IMR-90 (cell line): ENCODE data around the gene ALOX12. TPM values are rescaled to one million over a fixed set of nuclear protein-coding genes. Genes with fewer than 3 reads are reported as not detected.

ENCODE experiments used
- ATAC-seq: fragments of 200-7000 bp; cut with Tn5 transposase; 2 replicates; pipeline ENCODE4 v1.9.1; 2020; ENCODE audit warnings: low read depth, mild to moderate bottlenecking, moderate library complexity
- BruUV-seq: library from RNA; stranded (reverse); fragments of 400-500 nt; replicated peaks from 2 replicates; lab custom pipeline; 2021; lab: Mats Ljungman, UMichigan
- CTCF ChIA-PET: fragments of 300-600 bp; formaldehyde crosslinking; extraction: SDS; loops from one replicate; lab custom pipeline; 2021; ENCODE audit warnings: antibody characterized with exemption; lab: Yijun Ruan, JAX
- POLR2A ChIA-PET: fragments of 300-600 bp; sonication (Branson Sonifier 250); formaldehyde crosslinking; loops from one replicate; lab custom pipeline; 2022; ENCODE audit warnings: antibody characterized with exemption; ENCODE audit not compliant: unreplicated experiment; lab: Charles Lee
- DNase-seq: peaks from one replicate; pipeline ENCODE4 v3.0.0; 2013
- H2AFZ ChIP-seq: replicated peaks from 2 replicates; pipeline ENCODE3; 2013; ENCODE audit warnings: low read length, mild to moderate bottlenecking; ENCODE audit not compliant: poor library complexity
- H2AK5ac ChIP-seq: 2 replicates; pipeline ENCODE4 v1.6.1; 2013; ENCODE audit warnings: low read depth, low read length, inconsistent platforms
- H2AK9ac ChIP-seq: replicated peaks from 2 replicates; pipeline ENCODE3; 2013; ENCODE audit warnings: mild to moderate bottlenecking, low read depth, low read length, moderate library complexity; ENCODE audit not compliant: poor library complexity
- H2BK120ac ChIP-seq: 2 replicates; pipeline ENCODE4 v1.6.1; 2013; ENCODE audit warnings: low read depth, low read length, inconsistent platforms
- H2BK15ac ChIP-seq: 3 replicates; pipeline ENCODE4 v1.6.1; 2013; ENCODE audit warnings: low read depth, low read length, inconsistent platforms
- H2BK20ac ChIP-seq: 2 replicates; pipeline ENCODE4 v1.6.1; 2013; ENCODE audit warnings: low read depth, mild to moderate bottlenecking, inconsistent platforms, low read length, moderate library complexity
- H2BK5ac ChIP-seq: 2 replicates; pipeline ENCODE4 v1.6.1; 2013; ENCODE audit warnings: mild to moderate bottlenecking, low read depth, low read length, inconsistent platforms; ENCODE audit not compliant: poor library complexity, severe bottlenecking
- H3K14ac ChIP-seq: replicated peaks from 2 replicates; pipeline ENCODE4 v1.6.1; 2013; ENCODE audit warnings: low read depth, low read length, inconsistent platforms
- H3K18ac ChIP-seq: 2 replicates; pipeline ENCODE4 v1.6.1; 2013; ENCODE audit warnings: low read depth, low read length, control low read depth
- H3K23ac ChIP-seq: 2 replicates; pipeline ENCODE4 v1.6.1; 2013; ENCODE audit warnings: low read depth, low read length, inconsistent platforms
- H3K27ac ChIP-seq: 2 replicates; pipeline ENCODE4 v1.5.1; 2013; ENCODE audit warnings: mild to moderate bottlenecking, control low read depth, low read length; ENCODE audit not compliant: insufficient read depth
- H3K27me3 ChIP-seq: 2 replicates; pipeline ENCODE4 v1.6.1; 2013; ENCODE audit warnings: low read length; ENCODE audit not compliant: control insufficient read depth, insufficient read depth
- H3K36me3 ChIP-seq: 2 replicates; pipeline ENCODE4 v1.6.1; 2013; ENCODE audit warnings: low read length, mixed read lengths; ENCODE audit not compliant: control insufficient read depth, insufficient read depth
- H3K4ac ChIP-seq: 2 replicates; pipeline ENCODE4 v1.6.1; 2013; ENCODE audit warnings: low read depth, low read length, inconsistent platforms
- H3K4me1 ChIP-seq: 2 replicates; pipeline ENCODE4 v1.6.1; 2013; ENCODE audit warnings: low read length, mixed read lengths; ENCODE audit not compliant: control insufficient read depth, insufficient read depth
- H3K4me2 ChIP-seq: 2 replicates; pipeline ENCODE4 v1.6.1; 2013; ENCODE audit warnings: low read depth, mild to moderate bottlenecking, control low read depth, low read length, moderate library complexity
- H3K4me3 ChIP-seq: 2 replicates; pipeline ENCODE4 v1.5.1; 2013; ENCODE audit warnings: low read depth, mild to moderate bottlenecking, control low read depth, low read length, moderate library complexity; ENCODE audit not compliant: insufficient read depth
- H3K56ac ChIP-seq: 2 replicates; pipeline ENCODE4 v1.6.1; 2013; ENCODE audit warnings: low read length, inconsistent platforms; ENCODE audit not compliant: insufficient read depth; ENCODE audit errors: extremely low read depth
- H3K79me1 ChIP-seq, 2 experiments: 2 replicates each; pipeline ENCODE4 v1.6.1; 2013; ENCODE audit warnings: low read length in 2 of 2, inconsistent platforms in 1 of 2, low read depth in 1 of 2
- H3K9ac ChIP-seq: 2 replicates; pipeline ENCODE4 v1.6.1; 2013; ENCODE audit warnings: low read depth, low read length, control low read depth
- H3K9me1 ChIP-seq: 2 replicates; pipeline ENCODE4 v1.6.1; 2013; ENCODE audit warnings: low read length, inconsistent platforms; ENCODE audit not compliant: insufficient read depth
- H3K9me3 ChIP-seq: 2 replicates; pipeline ENCODE4 v1.6.1; 2013; ENCODE audit warnings: low read length; ENCODE audit not compliant: control insufficient read depth, insufficient read depth
- H4K20me1 ChIP-seq: 2 replicates; pipeline ENCODE4 v1.6.1; 2013; ENCODE audit warnings: low read length, inconsistent platforms; ENCODE audit not compliant: insufficient read depth
- H4K5ac ChIP-seq: 2 replicates; pipeline ENCODE4 v1.6.1; 2013; ENCODE audit warnings: mild to moderate bottlenecking, low read depth, low read length, control low read depth
- H4K8ac ChIP-seq, 2 experiments: 2 replicates each; pipeline ENCODE4 v1.6.1; 2013; ENCODE audit warnings: low read depth in 2 of 2, low read length in 2 of 2, control low read depth in 1 of 2, inconsistent platforms in 1 of 2
- H4K91ac ChIP-seq: 2 replicates; pipeline ENCODE4 v1.6.1; 2013; ENCODE audit warnings: low read depth, low read length, inconsistent platforms; ENCODE audit not compliant: insufficient read depth
- BHLHE40 ChIP-seq: fragments of 150-350 bp; IDR thresholded peaks from 2 replicates; pipeline ENCODE4 v1.6.1; 2016; ENCODE audit warnings: mild to moderate bottlenecking, low read depth, low read length
- CEBPB ChIP-seq: IDR thresholded peaks from 2 replicates; pipeline ENCODE4 v1.6.1; 2012; ENCODE audit warnings: low read depth, low read length, improper control_type of control experiment
- CHD1 ChIP-seq: IDR thresholded peaks from 2 replicates; pipeline ENCODE4 v1.6.1; 2012; ENCODE audit warnings: low read depth, low read length, improper control_type of control experiment
- CTCF ChIP-seq: conservative IDR thresholded peaks from 2 replicates; pipeline ENCODE4 v1.5.1; 2012; ENCODE audit warnings: mild to moderate bottlenecking, low read depth, low read length, improper control_type of control experiment
- ELK1 ChIP-seq: fragments of 150-350 bp; IDR thresholded peaks from 2 replicates; pipeline ENCODE4 v1.6.1; 2016; ENCODE audit warnings: low read depth, mild to moderate bottlenecking, low read length, moderate library complexity, borderline replicate concordance
- FOS ChIP-seq: fragments of 150-350 bp; IDR thresholded peaks from 2 replicates; pipeline ENCODE4 v1.6.1; 2016; ENCODE audit warnings: low read depth, low read length
- MAFK ChIP-seq: IDR thresholded peaks from 2 replicates; pipeline ENCODE4 v1.6.1; 2012; ENCODE audit warnings: low read depth, low read length, improper control_type of control experiment
- MXI1 ChIP-seq: IDR thresholded peaks from 2 replicates; pipeline ENCODE4 v1.6.1; 2012; ENCODE audit warnings: low read depth, mild to moderate bottlenecking, low read length, moderate library complexity, borderline replicate concordance
- NFE2L2 ChIP-seq: fragments of 150-350 bp; IDR thresholded peaks from 2 replicates; pipeline ENCODE4 v1.6.1; 2016; ENCODE audit warnings: low read depth, mild to moderate bottlenecking, low read length
- RAD21 ChIP-seq: IDR thresholded peaks from 2 replicates; pipeline ENCODE4 v1.6.1; 2012; ENCODE audit warnings: low read length, improper control_type of control experiment
- RCOR1 ChIP-seq: IDR thresholded peaks from 2 replicates; pipeline ENCODE4 v1.6.1; 2012; ENCODE audit warnings: mild to moderate bottlenecking, low read length, improper control_type of control experiment; ENCODE audit not compliant: insufficient replicate concordance
- SMC3 ChIP-seq: fragments of 150-350 bp; IDR thresholded peaks from 2 replicates; pipeline ENCODE4 v1.6.1; 2016; ENCODE audit warnings: low read depth, mild to moderate bottlenecking, antibody characterized with exemption, low read length, moderate library complexity
- WGBS, 2 experiments: methylation state at CpG; one replicate each; pipeline versions ENCODE4 v1.1.5 to v1.1.7; 2013; ENCODE audit warnings: missing lambda C conversion rate in 2 of 2; ENCODE audit not compliant: insufficient read length in 1 of 2; ENCODE audit errors: extremely low coverage in 2 of 2; 5-methylcytosine and 5-hydroxymethylcytosine counted together
- dilution Hi-C: fragments of 300-500 bp; cut with HindIII; formaldehyde crosslinking; loops from one replicate; pipeline ENCODE4 v1.14.3; 2018; ENCODE audit warnings: low sequenced_read_pairs; ENCODE audit not compliant: unreplicated experiment
- in situ Hi-C: fragments of 300-500 bp; cut with MboI; formaldehyde crosslinking; loops from 3 replicates; pipeline ENCODE4 v1.14.3; 2019; ENCODE audit warnings: low sequenced_read_pairs, inconsistent platforms, mixed read lengths
- intact Hi-C: fragments of 100-400 bp; cut with micrococcal nuclease; formaldehyde crosslinking; loops from 2 replicates; pipeline ENCODE4 v1.10.0; 2022
- polyA plus RNA-seq, 3 experiments: library from polyadenylated mRNA; depleted of rRNA; stranded (reverse); fragments of >200 nt; gene quantifications; 2 replicates each; pipeline ENCODE4 v1.2.3, GENCODE V29; 2012; ENCODE audit warnings: low replicate concordance in 1 of 3
- total RNA-seq: library from RNA; depleted of rRNA; stranded (reverse); fragments of >200 nt; gene quantifications from 2 replicates; pipeline ENCODE4 v1.2.3, GENCODE V29; 2012

Gene ALOX12
- total and polyA plus RNA-seq, 2 of the 4 experiments (the other 2 are of a cell fraction): 0.03 TPM; not detected in 1

GRCh38 chr17:6959700-6960099, 36.1 kb upstream of the ALOX12 start:
- no peak overlapping the region for H2AFZ ChIP-seq
- in situ Hi-C loops (no loop called here), dilution Hi-C loops (no loop called here), intact Hi-C loops (no loop called here)
- no peak overlapping the region for H3K56ac ChIP-seq
- no peak overlapping the region for H3K23ac ChIP-seq
- ATAC-seq: no peak
- H4K91ac ChIP-seq: no peak overlapping the region
- ChIA-PET CTCF (no interaction called here), POLR2A (no interaction called here)
- DNase-seq: no peak
- H3K27me3 ChIP-seq: no peaks in the 10 kb centered on the region; the same call in 1 of the 2 replicates
- H4K8ac ChIP-seq: no peak overlapping the region
- H3K4me3 ChIP-seq: no peak overlapping the region
- H2AK9ac ChIP-seq: no peak overlapping the region
- H3K36me3 ChIP-seq: no peaks in the 10 kb centered on the region
- H3K4me1 ChIP-seq: no peaks in the 10 kb centered on the region
- H4K20me1 ChIP-seq: no peaks in the 10 kb centered on the region
- no peak overlapping the region for H2AK5ac ChIP-seq
- no peaks in the 10 kb centered on the region for H3K9me1 ChIP-seq
- H2BK15ac ChIP-seq: no peak overlapping the region
- H3K18ac ChIP-seq: no peak overlapping the region
- TF ChIP-seq RCOR1 (no peak), CEBPB (no peak), CHD1 (no peak), MAFK (no peak), SMC3 (no peak), CTCF (no peak), BHLHE40 (no peak), NFE2L2 (no peak), RAD21 (no peak), ELK1 (no peak), MXI1 (no peak), FOS (no peak)
- WGBS, 2 experiments: no CpG with 5 or more reads among the region's 3 CpGs
- H3K14ac ChIP-seq: no peak overlapping the region
- H3K27ac ChIP-seq: no peak overlapping the region
- no peak overlapping the region for H2BK120ac ChIP-seq
- BruUV-seq: no TSS peak
- no peak overlapping the region for H2BK20ac ChIP-seq
- H3K9ac ChIP-seq: no peak overlapping the region
- no peaks in the 10 kb centered on the region for H3K79me1 ChIP-seq
- H4K5ac ChIP-seq: no peak overlapping the region
- no peak overlapping the region for H3K4me2 ChIP-seq
- H3K9me3 ChIP-seq: no peaks in the 10 kb centered on the region
- H2BK5ac ChIP-seq: no peak overlapping the region
- no peak overlapping the region for H3K4ac ChIP-seq
